Astrocyte of the hippocampus (primary cell): Measurements from ENCODE around the gene BRF1.

Experiments
- DNase-seq: peaks from one replicate; pipeline ENCODE4 v3.0.0; 2011; ENCODE audit warnings: low read depth, low spot score

Gene BRF1

DNA sequence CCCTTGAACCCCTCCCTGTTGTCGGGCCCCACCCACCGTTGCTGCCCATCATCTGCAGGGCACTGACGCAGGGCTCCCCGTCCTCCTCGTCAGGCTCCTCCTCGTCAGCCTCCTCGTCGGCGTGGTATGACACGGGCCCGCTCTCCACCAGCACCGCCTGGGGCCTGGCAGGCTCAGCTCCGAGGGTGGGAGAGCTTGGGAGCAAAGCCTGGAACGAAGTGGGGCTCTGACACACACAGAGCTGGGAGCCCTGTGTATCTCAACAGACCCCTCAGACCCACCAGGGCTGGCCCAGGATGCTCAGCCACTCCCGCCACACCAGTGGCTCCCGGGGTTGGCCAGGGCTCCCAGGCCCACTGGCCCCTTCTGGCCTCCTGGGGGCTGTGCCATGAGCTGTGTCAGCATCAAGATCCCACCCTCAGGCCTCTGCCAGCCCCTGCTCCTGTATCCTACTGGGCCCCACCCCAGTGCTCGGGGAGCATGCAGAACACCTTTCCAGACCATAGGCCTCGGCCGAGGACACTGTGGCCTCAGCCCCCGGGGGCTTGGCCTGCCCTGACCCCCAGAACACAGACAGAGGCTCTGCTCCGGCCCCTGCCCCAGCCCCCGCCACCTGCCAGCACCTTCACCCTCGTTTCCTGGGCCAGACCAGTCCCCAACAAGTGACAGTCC is 89.6 kb downstream of the BRF1 start:
- DNase-seq = no peak

DNA sequence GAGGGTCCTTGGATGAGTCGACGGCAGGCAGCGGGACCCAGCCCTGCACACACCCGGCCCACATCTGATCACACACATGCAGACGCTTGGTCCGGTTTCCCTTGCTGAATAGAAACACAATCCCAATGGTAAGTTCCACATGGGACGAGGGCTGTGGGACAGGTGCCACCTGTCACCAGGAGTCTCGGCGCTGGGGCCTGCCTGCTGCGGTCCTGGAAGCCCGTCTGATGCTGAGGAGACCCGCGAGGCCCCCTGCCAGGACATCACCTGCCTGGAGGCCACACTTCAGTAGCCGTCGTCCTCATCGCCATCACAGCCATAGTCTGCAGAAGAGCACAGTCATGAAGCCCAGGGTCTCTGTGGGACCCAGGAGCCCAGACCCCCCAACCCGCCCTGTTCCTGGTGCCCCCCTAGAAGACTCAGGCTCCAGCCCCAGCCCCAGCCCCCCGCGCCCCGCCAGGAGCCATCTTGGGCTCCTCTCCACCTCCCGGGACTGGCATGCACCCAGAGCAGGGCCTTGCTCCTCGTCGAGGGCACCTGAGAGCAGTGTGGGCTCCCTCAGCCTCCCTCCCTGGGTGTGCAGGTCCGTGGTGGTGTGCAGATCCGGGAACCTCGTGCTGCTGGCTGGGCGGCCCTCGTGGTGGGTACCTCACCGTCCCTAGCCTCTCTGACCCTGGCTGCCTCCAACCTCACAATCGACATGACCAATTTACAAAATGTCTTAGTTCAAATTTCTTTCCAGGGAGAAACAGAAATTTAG is 90.4 kb downstream of the BRF1 start:
- DNase-seq = no peak

DNA sequence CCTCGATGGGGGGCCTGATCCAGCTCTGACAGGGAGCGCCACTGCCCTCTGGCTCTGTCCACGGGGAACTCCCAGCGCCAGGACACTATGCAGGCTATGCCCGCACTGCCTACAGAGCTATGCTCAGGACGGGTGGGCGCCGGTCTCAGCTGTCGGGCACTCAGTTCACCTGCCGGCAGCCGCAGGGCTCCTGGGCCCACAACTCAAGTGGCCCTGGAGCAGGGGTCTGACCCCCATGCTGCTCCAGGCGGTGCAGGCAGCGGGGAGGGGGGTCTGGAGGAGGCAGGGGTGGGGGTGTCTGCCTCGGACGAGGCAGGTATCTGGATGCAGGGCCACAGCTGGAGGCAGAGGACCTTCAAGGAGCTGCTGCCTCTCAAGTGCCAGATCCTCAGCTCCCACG is 91.2 kb downstream of the BRF1 start:
- DNase-seq = no peak

DNA sequence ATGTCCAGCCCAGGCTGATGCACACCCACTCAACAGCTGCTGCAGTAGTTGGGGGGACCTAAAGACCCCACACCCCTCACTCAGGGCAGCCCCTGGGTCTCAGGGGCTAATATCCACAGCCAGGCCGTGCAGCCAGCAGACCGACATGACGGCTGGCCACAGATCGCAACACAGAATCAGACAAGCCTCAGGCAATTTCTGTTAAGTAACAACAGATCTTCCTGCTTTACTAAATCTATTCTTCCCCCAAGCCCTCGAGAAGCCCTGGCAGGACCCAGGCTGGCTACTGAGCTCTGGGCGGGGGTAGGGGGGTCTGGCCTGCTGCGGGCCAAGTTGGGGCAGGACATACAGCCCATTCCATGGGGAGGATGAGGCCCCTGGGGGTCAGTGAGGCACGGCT is 91.7 kb downstream of the BRF1 start:
- DNase-seq = no peak

DNA sequence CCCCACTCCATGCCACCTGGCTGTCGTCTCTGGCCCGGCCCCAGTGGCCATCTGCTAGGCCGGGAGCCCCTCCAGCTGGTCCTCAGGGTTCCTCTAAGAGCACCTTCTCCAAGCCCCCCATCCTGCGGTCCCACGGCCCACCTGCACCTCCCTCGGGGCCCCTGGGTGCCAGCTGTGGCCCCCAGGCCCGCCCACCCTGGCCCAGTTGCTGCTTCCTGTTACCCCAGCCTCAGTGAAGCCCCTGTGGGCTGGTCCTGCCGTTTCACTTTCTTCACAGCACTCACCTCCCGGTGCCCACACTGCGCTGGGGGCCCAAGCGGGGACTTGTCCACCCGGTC is 92.1 kb downstream of the BRF1 start:
- no peak for DNase-seq

DNA sequence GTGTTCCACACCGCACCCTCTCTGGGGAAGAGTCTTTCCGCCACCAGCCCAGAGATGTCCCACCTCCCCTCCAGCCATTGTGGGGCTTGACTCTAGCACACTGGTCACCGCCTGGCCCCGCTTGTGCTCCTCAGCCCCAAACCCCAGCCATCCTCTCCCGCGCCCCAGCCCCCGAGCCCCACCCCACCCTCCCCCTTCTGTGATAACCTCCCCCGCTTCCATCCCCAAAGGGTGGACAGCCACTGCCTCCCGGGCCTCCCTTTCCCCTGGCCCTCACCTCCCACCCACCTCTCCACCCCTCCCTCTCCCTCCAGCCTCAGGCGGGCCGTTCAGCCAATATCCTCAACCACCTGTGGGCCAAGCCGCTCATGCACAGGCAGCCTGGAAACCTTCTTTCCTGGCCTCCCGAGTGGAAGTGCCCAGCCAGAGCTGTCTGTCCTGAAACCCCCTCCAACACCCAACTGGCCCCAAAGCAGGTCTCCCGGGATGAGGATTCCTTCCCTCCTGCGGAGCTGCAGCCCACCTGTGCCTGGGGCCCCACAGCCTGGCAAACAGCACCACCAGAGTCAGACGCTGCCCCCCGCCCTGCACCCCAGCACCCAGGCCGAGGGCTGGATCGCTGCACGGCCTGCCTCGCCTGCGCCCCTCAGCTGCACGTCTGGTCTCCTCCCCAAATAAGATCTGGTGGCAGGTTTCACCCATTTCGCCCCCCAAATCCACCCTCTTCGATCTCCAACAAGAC is 92.6 kb downstream of the BRF1 start:
- DNase-seq = no peak

DNA sequence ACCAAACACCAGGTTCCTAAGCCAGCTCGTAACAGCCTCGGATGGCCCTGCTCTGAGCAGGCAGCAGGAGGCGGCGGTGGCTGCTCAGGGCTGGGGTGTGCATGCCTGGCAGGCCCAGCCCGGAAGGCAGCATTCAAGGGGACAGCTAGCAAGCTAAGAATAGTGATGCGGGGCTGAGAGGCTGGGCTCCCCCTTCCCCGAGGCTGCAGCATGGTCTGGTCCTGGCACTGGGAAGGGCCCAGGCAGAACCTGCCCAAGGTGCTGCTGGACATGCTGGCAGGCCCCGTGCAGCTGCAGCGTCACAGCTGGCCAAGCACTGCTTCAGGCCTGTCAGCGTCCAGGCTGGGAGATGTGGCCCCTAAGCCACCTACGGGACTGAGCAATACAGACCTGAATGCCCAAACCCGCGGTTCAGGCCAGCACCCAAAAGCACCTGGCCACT is 93.3 kb downstream of the BRF1 start:
- no peak for DNase-seq

DNA sequence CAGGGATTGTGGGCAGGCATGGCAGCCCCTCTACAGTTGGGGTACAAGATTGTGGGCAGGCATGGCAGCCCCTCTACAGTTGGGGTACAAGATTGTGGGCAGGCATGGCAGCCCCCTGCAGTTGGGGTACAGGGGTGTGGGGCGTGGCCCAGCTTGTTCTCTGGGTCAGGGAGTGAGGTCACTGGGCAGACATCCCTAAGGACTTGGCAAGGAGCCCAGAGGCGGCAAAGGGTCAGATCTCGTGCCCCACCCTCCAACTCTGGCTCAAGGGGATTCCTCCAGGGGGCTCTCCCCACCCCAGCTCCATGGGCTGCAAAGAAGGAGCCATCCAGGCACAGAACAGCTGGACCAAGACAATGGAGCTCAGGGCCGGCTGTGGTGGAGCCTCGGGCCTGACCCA is 93.9 kb downstream of the BRF1 start:
- no peak for DNase-seq

DNA sequence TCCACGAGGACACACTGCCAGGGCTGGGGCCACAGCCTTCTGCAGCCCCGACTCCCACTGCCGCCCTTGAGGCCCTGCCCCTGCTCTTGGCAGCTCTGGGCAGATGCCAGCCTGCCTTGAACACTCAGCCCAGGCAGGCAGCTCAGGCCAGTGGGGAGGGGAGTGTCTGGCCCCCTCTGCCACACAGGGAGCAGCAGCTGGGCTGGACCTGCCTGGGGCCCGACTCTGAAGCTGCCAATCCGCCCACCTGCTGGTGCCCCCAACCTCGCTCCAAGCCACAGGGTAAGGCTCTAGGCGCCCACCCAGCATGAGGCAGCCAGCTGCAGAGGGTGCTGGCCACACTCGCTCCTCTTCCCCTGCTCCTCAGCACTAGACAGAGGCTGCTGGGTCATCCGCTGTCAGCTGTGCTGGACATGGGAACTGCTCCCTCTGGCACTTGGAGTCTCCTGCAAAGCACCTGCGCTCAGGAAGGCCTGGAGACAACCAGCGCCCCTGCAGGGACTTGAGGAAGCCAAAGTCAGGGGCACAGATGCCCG is 95.1 kb downstream of the BRF1 start:
- peak; percentile 42 for DNase-seq

DNA sequence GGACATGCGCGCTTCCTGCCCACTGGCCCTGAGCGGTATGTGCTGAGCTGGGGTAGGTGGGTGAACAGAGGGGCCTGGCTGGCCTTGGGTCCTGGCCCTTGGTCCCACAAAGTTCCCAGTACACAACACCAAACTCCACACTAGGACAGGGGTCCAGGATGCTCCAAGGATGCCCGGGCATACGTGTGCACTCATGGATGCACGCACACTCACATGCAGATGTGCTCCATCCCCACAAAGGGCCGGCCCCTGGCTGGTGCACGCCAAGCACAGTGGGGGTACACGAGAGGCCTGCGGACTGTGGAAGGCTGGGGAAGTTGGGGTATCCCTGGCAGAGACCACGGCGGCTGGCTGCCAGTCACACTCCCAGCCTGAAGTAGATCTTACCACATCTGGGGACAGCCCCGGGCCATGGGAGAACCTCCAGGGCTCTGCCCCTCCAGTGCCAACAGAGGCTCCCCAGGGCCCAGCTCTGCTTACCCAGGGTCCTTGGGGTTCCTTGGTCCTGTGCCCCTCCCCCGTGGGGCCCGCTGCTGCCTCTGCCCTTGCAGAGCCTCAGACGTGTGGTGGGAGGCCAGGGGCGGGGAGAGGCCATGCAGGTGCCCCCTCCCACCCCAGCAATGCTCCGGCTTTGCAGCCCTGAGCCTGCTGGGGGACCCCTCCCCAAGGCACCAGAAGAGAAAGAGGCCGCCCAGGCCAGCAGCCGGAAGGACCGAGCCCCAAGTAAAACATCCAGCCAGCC is 95.7 kb downstream of the BRF1 start:
- no peak for DNase-seq

DNA sequence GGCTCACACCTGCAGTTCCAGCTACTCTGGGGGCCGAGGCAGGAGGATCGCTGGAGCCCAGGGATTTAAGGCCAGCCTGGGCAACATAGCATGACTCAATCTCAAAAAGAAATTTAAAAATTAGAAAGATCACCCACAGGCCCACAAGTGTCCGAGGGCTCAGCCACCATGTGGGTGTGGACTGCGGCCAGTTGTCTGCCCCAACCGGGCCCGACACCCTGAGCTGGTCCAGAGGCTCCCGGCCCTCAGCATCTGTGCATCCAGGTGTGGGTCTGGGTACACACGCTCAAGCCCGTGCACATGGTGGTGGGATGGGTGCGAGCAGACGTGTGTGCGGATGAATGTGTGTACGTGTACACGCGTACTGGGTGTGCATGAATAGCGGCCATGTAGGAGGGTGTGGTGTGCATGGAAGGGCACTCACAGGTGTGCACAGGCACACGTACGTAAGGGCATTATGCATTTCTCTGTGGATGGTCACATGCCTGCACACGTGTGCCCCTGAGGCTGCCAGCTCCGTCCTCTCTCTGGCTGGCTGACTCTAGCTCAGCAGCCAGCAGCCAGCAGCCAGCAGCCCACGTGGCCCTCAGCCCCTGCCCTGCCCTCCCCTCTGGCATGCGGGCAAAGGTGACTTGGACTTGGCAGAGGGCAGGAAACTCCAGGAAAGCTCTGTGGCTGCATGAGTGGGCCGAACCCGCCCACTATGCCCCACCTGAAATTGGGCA is 96.4 kb downstream of the BRF1 start:
- DNase-seq = peak; percentile 42

DNA sequence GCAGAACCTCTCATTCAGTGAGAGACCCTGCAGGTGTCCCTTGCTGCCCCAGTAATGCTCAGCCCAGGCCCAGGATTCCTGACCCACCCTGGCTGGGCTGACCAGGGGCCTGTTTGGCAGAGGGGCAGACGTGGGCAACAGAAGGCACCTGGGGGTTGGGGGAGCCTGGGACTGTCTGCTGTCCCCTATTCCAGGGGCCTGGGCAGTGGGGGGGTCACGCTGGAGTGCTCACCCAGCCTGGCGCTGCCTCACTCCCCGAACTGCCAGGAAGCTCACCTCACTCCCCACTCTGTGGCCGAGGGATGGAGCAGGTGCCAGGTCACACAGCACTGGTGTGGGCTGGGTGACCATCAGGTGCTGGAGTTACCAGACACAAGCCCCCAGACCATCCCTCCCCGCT is 97.1 kb downstream of the BRF1 start:
- DNase-seq = no peak

DNA sequence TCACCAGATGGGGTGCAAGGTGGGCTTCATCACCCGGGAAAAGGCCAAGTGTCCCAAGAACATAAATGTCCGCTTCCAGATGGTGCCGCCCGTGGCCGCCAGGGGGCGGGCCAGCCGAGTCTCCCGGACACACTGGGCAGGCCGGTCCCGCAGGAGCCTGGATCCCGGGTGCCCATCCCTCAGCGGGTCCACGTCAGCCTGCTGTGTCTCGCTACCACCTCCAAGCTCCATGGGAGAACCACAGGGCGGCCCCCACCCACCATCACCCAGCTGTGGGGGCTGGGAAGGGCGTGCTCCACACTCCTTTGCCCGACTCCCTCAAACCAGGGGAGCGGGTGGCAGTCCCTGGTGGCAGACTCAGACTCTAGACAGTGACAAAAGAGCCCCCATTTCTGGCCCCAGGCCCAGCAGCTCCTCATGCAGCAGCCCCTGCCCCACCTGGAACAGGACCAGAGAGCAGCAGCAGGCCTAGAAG is 97.7 kb downstream of the BRF1 start:
- peak; percentile 87 for DNase-seq

DNA sequence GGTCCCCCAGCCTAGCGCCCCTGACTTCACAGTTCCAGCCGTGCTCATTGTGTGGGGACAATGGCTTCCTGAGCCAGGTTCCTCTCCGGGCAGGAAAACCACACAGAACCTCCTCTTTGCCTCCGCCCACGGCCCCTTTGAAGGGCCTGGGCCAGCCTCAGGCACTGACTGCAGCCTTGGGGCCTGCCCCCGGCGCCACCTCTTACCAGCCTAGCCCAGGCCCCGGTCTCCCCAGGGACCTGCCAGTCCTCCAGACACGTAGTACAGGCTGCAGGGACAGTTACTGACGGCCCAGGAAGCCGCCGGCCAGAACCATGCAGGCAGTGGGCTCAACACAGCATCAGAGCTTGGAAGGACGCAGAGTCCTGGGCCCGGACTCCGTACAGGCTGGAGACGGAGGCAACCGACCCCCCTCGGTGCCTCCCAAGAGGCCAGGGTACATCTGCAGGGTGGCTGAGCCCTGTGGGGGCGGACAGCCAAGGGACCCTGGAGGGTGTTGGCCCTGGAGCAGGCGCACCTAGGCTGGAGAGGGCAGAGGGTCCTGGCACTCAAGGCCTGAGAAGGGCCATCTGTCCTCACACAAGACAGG is 98.8 kb downstream of the BRF1 start:
- DNase-seq = no peak

DNA sequence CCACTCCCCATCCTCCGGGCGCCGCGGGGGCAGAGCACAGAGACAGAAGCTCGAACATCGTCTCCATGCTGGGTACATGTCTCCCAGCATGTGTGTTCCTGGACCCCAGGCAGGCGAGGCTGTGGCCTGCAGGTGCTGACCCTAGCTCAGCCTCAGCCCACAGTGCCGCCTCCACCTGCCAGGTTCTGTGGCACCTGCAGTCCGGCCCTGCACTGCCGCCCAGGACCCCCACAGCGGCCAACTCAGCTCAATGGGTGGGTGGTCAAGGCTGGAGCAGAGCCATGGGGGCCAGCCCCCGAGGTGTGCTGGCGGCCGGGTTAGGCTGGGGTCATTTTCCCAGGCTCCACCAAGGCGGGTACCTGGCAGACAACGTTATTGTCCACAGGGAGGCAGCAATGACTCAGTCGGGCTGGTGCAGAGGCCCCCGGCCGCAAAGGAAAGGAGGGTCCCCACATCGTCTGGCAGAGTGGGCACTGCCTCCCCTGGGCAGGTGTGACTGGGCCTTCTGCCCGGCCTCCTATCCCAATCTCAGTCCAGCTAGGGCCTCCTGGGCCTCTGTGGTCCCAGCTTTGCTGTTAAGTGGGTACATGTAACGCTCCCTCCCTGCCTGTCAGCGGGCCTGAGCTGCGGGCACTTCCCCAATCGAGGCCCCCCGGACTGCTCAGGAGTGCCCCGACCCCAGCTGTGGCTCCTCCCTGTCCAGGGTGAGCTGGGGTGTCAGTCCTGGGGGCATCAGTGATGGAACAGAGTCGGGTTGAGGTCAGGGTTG is 99.5 kb downstream of the BRF1 start:
- no peak for DNase-seq

DNA sequence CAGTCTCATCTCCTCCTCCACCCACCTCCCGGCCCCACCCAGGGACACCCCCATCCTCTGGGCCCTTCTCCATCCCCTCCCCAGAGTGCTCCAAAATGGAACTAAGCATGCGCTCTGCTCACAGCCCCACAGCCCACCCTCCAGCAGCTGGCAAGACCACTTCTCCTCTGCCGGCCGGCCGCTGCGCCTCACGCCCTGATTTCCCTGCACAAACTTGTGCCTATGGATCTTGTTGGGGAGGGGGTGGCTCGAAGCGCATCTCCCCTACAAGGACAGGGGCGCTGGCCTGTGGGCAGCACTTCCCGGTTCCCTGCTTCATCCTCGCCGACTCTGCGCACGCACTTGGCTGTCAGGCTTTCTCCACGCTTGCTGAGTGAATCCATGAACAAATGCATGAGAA is 100.2 kb downstream of the BRF1 start:
- no peak for DNase-seq

DNA sequence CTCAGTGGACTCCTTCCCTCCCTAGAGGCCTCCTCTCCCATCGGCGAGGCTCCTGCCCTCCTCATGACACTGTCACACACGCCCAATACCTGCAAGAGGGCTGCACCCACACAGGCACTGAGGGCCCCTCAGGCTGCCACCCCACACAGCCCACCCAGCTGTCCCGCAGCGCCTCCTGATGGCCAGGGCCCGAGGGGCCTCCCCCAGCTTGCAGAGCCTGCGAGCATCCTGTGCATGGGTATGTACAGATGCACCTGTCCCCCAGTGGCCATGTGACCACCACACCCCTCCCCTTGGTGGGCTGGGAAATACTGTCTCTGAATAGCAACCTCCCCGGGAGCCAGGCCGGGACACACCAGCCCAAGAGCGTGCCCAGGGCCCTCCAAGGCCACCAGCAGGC is 100.7 kb downstream of the BRF1 start:
- DNase-seq = no peak

DNA sequence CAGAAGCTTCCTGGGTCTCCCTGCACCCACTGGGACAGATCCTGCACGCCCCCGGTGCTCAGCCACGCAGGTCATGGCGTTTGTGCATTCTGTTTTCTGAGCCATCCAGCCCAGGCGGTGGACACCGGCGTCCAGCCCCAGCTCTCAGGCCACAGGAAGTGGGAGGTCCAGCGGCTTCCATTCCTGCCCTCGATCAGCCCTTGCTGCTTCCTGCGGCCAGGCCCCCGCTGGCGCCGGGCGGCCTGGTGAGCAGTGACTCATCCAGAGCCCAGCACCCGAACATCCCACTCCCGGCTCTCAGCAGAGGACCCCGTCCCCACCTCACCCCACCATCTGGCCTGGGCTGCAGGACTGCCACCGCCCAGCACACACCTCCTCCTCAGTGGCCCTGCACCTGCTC is 101.7 kb downstream of the BRF1 start:
- DNase-seq = no peak

DNA sequence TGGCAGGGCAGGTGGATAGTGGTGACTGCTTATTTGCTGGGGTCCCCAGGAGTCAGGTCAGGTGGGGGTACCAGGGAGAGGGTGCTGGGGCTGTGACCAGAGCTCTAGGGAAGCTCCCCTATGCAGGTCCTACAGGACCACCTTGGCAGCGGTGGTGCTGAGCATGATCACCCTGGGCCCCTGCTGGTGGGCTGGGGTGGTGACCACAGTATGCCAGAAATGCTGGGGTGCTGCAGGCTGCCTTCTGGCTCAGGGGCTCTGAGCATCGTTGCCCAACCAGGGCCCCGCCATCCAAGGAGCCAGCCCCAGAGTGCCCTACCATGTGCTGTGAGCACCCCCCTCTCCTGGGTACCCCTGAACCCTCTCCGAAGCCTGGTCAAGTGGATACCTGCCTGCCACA is 102.2 kb downstream of the BRF1 start:
- DNase-seq = no peak

DNA sequence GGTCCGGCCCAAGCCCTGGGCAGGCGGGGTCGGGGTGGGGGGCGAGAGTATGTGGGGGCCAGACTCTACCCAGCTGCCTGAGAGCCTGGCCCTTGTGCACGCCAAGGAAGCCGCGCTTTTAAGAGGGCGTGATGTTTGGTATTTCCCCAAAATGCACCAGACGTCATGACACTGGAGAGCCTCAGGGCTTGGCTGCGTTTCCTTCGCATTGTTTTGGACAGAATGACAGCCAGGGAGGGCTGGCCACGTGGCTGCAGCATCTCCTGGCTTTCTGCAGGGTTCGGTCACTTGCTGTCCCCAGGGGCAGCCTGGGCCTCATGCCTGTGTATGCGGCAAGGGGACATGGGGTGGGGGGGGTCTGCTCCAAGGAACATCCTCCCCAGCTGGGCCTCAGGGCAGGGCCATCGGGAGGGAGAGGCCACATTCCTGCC is 103.6 kb downstream of the BRF1 start:
- DNase-seq = no peak
